Measurements from ENCODE around the gene TNFRSF19.

TNFRSF19 gene

DNA sequence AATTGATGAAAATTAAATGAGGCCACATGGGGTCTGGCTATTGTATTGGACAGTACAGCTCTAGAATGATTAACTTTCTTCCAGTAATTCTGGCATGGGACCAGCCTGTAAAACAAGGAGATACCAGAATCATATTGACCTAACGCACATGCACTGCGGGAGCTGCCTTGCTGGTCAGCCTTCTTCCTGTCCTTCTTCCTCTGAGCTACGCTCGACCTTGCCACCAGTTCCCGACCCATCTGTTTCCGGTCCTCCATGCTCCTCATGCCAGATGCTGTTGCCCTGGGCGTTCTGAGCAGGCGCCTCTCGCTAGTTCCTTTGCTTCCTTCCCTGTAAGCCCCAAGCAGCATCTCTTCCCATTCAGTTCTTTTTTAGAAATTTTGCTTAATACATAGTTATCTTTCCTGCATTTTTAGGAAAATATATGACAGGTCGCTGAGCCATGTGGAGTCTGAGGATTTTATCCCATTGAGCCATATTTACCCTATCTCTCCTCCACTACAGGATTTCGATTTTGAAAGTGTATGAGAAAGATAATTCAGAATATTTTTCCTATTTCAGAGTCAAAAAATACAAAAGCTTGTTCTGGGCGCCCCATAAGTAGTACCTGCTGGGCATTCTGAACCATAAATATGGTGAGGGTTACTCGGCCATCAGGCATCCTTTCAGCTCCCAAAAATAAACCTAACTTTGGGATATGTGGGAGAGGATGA is 38.6 kb downstream of the TNFRSF19 start:
- DNase-seq = no peak

- DNase-seq = peak; percentile 8
Observed at GRCh38 chr13:23609414-23609760, 39.2 kb downstream of the TNFRSF19 start.

DNA sequence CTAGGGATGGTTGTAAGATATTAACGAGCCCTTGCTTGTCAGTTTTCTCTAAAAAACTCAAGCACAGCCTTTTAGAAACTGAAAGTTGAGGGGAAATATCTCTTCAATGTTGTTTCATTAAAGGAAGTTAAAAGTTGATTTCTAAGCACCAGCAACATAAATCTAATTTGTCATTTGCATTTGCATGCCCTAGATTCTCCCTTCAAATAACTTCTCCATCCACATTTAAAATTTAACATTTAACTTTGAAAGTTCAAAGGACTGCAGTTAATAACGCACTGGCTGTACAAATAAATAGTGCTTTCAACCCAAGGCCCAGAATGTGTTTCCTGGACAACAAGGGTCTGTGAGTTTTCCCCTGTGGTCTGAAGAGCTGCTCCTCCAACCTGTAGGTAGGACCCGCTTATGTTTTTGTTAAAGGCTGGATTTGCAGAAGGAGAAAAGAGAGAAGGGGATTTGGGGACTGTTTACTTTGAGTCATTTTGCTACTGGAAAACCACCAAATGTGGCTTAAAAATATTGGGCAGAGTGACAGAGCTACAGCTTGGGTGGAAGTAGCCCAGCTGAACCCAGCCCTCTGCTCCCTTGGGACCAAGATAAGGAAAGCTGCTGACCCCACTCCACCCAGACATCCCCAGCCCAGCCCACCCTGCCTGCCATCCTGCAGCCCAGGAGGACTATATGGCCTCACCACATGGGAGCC is 39.8 kb downstream of the TNFRSF19 start:
- no peak for DNase-seq

DNA sequence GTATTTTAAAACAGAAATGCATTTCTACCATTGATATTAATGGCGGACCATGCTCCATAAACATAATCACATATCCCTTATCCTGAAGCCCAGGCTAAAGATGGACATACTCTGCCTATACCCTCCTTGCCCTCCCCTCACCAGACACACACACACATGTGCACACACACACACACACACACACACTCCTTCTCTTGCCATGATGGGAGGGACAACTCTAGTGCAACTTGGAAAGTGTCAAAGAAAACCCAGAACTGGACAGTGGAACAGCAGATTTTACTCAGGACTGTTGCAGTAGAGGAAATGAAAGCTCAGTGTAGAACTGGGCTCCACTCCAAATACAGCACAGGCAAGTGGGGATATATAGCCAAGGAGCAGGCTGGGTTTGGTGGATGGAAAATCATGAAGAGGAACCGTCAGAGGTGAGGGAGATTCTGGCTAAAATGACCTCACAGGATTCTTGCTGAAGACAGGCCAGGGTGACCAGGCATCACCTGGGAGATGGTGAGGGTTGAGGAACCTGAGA is 40.8 kb downstream of the TNFRSF19 start:
- no peak for DNase-seq

DNA sequence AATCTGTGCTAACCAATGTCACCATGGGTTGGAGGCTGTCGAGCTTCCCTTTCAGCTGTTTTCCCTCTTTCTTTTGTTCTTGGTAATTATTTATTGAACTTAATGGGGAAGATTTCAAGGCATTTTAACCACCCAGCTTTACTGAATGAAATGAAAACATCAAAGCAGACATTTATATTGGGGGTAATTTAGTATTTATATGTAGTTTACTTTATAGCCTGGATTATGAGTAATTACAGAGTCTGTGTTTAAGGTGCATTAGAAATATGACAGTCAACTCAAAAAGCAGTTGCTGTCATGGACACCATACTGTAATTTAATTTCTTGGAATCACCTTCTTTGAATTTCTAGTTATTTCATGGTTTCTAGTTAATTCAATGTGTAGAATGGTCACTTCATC is 42.0 kb downstream of the TNFRSF19 start:
- no peak for DNase-seq

GRCh38 chr13:23612731-23613130 is 42.5 kb downstream of the TNFRSF19 start:
- no peak for DNase-seq

DNA sequence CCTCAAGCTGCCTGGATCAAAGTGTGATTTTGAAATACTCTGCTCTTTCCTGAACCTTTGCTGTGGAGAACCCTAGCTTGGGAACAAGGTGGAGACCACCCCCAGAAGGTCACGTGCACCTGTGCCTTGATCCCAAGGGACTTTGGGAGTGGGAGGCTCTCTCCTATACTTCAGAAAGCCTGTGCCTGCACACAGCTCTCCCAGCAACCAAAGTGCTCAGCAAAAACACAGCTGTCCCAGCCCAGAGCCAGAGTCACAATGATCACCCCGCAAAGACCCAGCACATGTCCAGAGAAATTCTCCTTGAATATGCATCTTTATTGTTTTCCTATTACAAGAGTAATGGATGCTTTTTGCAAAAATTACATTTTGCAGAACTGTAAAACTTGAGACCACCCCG is 43.4 kb downstream of the TNFRSF19 start:
- DNase-seq = no peak

DNA sequence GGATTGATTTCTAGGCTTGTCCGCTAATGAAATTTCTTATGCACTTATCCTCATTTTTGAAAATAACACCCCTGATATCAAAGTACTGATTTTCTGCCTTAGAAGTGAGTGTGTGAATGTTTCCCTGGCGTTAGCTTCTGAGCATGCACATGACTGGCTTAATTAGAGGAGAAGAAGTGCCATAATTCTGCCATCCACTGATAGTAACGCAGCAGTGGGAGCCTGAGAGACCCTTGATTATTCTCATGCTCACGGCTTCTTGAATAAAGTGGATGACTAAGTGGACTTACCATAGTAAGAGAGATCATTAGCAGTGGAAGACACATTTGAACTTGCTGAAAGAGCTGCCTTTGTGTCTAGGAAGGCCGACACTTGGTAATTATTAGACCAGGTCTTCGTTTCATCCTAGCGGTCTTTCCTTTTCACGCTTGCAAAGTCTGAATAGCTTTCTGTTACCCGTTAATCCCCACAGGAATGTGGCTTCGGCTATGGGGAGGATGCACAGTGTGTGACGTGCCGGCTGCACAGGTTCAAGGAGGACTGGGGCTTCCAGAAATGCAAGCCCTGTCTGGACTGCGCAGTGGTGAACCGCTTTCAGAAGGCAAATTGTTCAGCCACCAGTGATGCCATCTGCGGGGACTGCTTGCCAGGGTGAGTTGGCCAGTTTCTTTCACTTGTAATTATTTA is 45.3 kb downstream of the TNFRSF19 start:
- DNase-seq = no peak

DNA sequence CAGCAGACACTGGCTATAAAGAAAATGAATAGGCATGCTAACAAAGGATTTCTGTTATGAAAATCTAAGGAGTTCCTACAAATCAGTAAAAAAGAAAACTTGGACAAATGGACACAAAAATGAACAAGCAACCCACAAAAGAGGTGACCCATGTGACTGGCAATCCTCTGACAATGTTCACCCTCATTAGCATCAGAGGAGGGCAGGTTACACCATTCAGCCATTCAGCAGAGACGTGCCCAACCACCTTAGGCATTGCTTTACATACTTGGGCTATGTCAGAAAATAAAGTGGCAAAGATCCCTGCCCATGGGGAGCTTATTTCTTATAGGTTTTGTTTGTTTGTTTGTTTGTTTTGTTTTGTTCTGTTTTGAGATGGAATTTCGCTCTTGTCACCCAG is 46.0 kb downstream of the TNFRSF19 start:
- no peak for DNase-seq

DNA sequence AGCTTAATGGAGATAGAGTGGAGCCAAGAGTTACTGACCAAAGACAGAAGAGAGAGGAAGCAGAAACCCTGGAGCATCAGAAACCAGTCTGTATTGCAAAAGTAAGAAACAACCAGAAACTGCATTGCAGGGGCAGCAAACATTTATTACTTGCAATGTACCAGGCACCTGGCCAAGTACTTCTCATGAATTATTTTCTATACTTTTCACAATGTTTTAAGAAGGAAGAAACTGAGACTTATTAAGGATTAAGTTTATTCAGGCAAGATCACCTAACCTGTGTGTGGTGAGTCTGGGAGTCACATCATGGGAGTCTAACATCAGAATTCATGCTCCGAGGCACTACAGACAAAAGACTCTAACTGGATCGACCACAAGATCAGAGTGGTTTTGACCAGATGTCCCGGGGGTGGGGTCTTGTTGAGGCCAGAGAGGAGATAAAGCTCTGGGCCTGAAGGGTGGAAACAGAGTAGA is 47.4 kb downstream of the TNFRSF19 start:
- no peak for DNase-seq

- no peak for DNase-seq
Observed at GRCh38 chr13:23618341-23618740, 48.1 kb downstream of the TNFRSF19 start.

DNA sequence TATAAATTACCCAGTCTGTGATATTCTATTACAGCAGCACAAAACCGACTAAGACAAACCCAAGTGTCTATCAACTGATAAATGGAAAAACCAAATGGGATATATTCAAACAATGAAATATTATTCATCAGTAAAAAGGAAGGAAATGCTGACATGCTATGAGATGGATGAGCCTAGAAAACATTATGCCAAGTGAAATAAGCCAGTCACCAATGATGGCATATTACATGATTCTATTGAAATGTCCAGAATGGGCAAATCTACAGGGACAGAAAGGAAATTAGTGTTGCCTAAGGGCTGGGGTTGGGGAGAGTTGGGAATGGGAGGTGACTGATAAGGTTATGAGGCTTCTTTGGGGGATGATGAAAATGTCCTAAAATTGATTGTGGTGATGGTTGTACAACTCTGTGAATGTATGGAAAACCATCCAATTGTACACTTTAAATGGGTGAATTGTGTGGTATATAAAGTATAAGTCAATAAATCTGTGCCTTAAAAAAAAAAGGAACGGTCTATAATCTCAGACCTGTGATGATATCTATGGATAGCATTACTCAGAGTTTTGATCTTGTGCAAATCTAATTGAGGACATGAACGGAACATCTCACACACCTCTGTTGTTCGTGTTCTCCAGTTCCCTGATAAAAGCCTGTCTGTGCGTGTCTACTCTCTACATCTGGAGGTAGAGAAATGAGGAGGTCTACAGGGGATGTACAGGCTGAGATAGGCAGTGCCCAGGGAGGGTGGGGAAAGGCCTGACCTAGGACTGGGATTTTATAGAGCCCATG is 49.0 kb downstream of the TNFRSF19 start:
- no peak for DNase-seq

GRCh38 chr13:23620211-23620610 is 50.0 kb downstream of the TNFRSF19 start:
- no peak for DNase-seq

GRCh38 chr13:23620613-23621315 is 50.6 kb downstream of the TNFRSF19 start:
- DNase-seq = no peak

GRCh38 chr13:23621316-23621645 is 51.1 kb downstream of the TNFRSF19 start:
- DNase-seq = no peak

- DNase-seq = no peak
Observed at GRCh38 chr13:23622985-23623384, 52.8 kb downstream of the TNFRSF19 start.

DNA sequence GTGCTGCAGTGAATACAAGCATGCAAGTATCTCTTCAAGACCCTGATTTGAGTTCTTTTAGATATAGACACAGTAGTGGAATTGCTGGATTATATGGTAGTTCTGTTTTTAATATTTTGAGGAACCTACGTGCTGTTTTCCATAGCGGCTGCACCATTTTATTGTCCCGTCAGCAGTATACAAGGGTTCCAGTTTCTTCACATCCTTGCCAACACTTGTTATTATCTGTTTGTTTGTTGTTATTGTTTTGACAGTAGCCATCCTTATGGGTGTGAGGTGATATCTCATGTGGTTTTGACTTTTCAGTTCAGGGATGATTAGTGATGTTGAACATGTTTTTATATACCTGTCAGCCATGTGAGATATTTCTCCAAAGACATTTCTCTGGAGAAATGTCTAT is 53.2 kb downstream of the TNFRSF19 start:
- no peak for DNase-seq

GRCh38 chr13:23626700-23627099 is 56.5 kb downstream of the TNFRSF19 start:
- no peak for DNase-seq

- no peak for DNase-seq
Observed at GRCh38 chr13:23627410-23627809, 57.2 kb downstream of the TNFRSF19 start.

DNA sequence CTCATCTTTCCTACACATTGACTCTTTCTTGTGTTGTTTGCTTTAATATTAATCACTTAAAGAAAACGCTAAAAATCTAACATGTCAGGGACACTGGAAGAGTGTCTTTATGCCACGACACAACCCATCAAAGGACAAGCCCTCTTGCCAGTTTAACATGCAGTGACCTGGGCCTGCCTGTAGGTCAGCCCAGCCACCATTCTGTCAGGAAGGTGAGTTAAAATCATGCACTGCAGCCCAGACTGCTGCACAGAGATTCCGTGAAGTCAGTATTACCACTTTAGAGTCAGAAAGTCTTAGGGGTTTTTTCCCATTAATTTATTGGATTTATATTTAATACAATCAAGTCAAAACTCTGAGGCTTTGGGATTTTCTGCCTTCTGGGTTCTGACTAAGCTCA is 58.0 kb downstream of the TNFRSF19 start:
- DNase-seq = no peak

GRCh38 chr13:23628765-23629565 is 58.8 kb downstream of the TNFRSF19 start:
- no peak for DNase-seq

Measured in NCI-H1105 (cell line).